ENCODE data around the gene CFAP100. TPM values are rescaled to one million over a fixed set of nuclear protein-coding genes. Genes with fewer than 3 reads are reported as not detected.

CFAP100 gene
- total RNA-seq, 4 donors from 2014 or later = not detected

DNA sequence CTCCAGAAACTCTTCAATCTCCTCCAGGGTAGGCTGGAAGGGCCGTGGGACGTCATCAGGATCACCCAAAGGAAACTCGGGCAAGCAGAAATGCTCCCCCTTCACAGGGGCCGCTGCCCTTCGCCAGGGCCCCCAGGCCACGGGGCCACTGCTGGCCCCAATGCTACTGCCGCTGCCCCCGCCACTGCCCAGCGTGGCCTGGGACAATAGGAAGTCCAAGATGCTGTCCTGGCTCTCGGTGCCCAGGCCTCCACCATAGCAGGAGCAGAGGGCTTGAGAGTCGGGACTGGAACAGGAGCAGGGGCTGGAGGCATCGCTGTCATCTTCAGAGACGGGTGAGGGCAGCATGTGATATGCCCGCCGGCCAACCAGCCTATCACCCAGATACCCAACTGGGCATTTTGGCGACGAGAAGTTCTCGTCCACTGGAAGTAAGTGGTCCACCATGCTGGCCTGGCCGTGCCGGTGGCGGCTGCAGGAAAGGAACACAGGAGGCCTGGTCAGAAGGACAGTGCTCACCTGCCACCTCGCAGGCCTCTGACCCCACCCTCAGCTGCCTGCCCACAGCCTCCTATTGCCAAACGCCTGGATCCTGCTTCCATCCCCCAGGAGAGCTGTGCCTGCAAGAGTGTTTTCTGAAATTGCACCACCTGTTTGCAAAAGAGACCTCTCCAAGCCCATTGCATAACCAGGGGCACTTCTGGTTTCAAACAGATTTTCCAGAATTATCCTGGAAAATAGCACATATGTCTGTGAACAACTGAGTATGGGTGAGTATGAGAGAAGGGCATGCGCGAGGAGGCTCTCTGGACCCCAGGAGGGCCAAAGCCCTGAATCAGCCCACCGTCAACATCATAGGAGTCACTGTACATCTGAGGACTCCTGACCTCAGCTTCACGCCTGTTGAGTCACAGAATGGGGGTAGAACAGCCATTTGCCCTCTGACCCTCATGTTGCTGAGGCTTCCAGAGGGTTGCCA lies 41.9 kb upstream of the CFAP100 start:
- no peak for TF ChIP-seq CTCF (IDR thresholded peaks at IDR 0.05)
- TF ChIP-seq EP300 (IDR thresholded peaks at IDR 0.05; ENCODE audit: low read depth) = no peak
- no peak for TF ChIP-seq POLR2AphosphoS5 (IDR thresholded peaks at IDR 0.05)
- no peak for TF ChIP-seq POLR2A (IDR thresholded peaks at IDR 0.05)
- Histone ChIP-seq H3K9me3 (no peaks in the 10 kb centered on the region), H3K4me1 (peaks cover 0 to 24% (median 13%) of the 10 kb centered on the region in 4 donors), H3K27me3 (peaks cover 22% of the 10 kb centered on the region), H3K4me3 (no peak overlapping the region), H3K27ac (peak overlapping the region in 1 of 4 donors; percentile 11), H3K36me3 (no peaks in the 10 kb centered on the region)
- intact Hi-C loops (cut with DNase I; ENCODE audit: low total_unique reads) = loop anchor here (10.0 kb wide), 1 partner anchor 88 kb away; no protein-coding TSS in a partner anchor
- DNase-seq = peak; percentile 5
- in situ Hi-C loops (cut with MboI; ENCODE audit: low pct_ligation_motif_present in 1 of 4, low pct_unique_long_range_greater_than_20kb in 1 of 4, low sequenced_read_pairs in 3 of 4) = no loop called here
- WGBS, 2 donors (ENCODE audit: low coverage in 1 of 2) = 79 to 82% methylated on average over 2 to 27 of the region's 27 CpGs

DNA sequence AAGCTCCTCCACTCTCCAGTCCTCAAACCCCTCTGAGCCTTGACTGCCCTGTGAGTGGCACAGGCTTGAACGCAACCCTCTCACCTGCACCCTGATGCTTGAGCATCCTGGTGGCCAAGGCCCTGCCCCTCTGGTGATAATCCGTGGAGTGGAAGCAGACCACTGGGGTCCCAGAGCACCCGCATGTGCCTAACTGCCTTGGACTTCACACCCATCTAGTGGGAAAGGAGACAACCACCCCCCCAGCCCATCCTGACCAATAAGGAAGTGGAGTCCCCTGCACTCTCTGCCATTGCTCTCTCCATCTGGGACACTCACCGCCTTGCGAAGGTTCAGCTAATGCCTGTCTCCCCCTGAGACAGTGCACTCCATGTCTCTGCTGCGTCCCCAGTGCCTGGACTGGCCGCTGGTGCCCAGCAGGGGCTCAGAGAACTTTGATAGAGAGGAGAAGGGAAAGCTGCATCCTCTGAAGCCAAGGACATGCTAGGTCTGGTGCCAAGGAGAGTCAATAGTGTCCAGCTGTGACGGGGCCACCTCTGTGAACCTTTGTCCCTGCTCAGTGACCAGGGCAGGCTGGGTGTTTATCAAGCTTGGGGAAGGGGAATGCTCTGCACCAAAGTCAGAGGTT lies 40.9 kb upstream of the CFAP100 start:
- peak overlapping the region in 2 of 4 donors; percentile 87 to 88 for H3K27ac ChIP-seq
- no peak for TF ChIP-seq POLR2A (IDR thresholded peaks at IDR 0.05)
- TF ChIP-seq CTCF (IDR thresholded peaks at IDR 0.05) = no peak
- no peak for TF ChIP-seq POLR2AphosphoS5 (IDR thresholded peaks at IDR 0.05)
- TF ChIP-seq EP300 (IDR thresholded peaks at IDR 0.05; ENCODE audit: low read depth) = no peak
- no peak for DNase-seq
- intact Hi-C loops (cut with DNase I; ENCODE audit: low total_unique reads) (loop anchor here (2.0 to 10.0 kb wide), 2 partner anchors 35 to 89 kb away; no protein-coding TSS in a partner anchor), in situ Hi-C loops (cut with MboI; ENCODE audit: low pct_ligation_motif_present in 1 of 4, low pct_unique_long_range_greater_than_20kb in 1 of 4, low sequenced_read_pairs in 3 of 4) (no loop called here)
- no peaks in the 10 kb centered on the region for H3K36me3 ChIP-seq
- H3K4me1 ChIP-seq = peaks cover 0 to 30% (median 18%) of the 10 kb centered on the region in 4 donors
- WGBS, 2 donors (ENCODE audit: low coverage in 1 of 2) = 84 to 89% methylated on average over 5 to 8 of the region's 8 CpGs
- no peak overlapping the region for H3K4me3 ChIP-seq
- no peaks in the 10 kb centered on the region for H3K9me3 ChIP-seq
- peaks cover 32% of the 10 kb centered on the region for H3K27me3 ChIP-seq

DNA sequence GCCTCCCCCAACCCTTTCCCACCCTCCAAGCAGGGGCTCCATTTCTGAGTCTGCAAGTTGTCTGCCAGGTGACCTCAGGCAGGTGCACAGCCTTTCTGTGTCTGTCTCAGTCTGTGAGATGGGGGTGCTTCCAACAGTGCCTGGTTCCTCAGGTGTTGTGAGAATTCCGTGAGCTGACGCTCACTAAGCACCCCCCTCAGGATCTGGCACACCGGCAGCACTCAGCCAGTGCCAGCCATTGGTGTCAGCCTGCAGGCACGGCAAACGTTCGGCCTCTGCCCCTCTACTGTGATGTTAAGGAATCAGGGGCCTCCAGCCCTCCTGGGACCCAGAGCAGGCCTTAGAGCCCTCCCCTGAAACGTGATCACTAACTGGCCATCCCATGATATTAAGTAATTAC lies 39.9 kb upstream of the CFAP100 start:
- in situ Hi-C loops (cut with MboI; ENCODE audit: low pct_ligation_motif_present in 1 of 4, low pct_unique_long_range_greater_than_20kb in 1 of 4, low sequenced_read_pairs in 3 of 4) (no loop called here), intact Hi-C loops (cut with DNase I; ENCODE audit: low total_unique reads) (loop anchor here (2.0 to 10.0 kb wide), 2 partner anchors 34 to 90 kb away; no protein-coding TSS in a partner anchor)
- Histone ChIP-seq H3K36me3 (no peaks in the 10 kb centered on the region), H3K9me3 (no peaks in the 10 kb centered on the region), H3K4me3 (no peak overlapping the region), H3K27ac (peak overlapping the region in 3 of 4 donors; percentile 67 to 88 (median 87)), H3K27me3 (peaks cover 42% of the 10 kb centered on the region), H3K4me1 (peaks cover 0 to 30% (median 18%) of the 10 kb centered on the region in 4 donors)
- DNase-seq = no peak
- 92% methylated on average over 3 of the region's 7 CpGs; no CpG with 5 or more reads in 1 of the 2 donors for WGBS, 2 donors (ENCODE audit: low coverage in 1 of 2)
- no peak for TF ChIP-seq POLR2AphosphoS5 (IDR thresholded peaks at IDR 0.05)

GRCh38 chr3:126355251-126355650 lies 39.5 kb upstream of the CFAP100 start:
- in situ Hi-C loops (cut with MboI; ENCODE audit: low pct_ligation_motif_present in 1 of 4, low pct_unique_long_range_greater_than_20kb in 1 of 4, low sequenced_read_pairs in 3 of 4) = no loop called here
- peak overlapping the region; percentile 67 to 88 (median 82) for H3K27ac ChIP-seq
- H3K9me3 ChIP-seq = no peaks in the 10 kb centered on the region
- peak overlapping the region in 3 of 4 donors; percentile 2 to 64 (median 61) for H3K4me3 ChIP-seq
- no peak for TF ChIP-seq EP300 (IDR thresholded peaks at IDR 0.05; ENCODE audit: low read depth)
- TF ChIP-seq POLR2A (IDR thresholded peaks at IDR 0.05) = no peak
- no peak for TF ChIP-seq CTCF (IDR thresholded peaks at IDR 0.05)
- no peak for TF ChIP-seq POLR2AphosphoS5 (IDR thresholded peaks at IDR 0.05)
- H3K27me3 ChIP-seq = peaks cover 47% of the 10 kb centered on the region
- WGBS, 2 donors (ENCODE audit: low coverage in 1 of 2) = 65% methylated on average over 3 of the region's 3 CpGs; no CpG with 5 or more reads in 1 of the 2 donors
- intact Hi-C loops (cut with DNase I; ENCODE audit: low total_unique reads) = loop anchor here (2.0 to 10.0 kb wide), 2 partner anchors 34 to 90 kb away; no protein-coding TSS in a partner anchor
- DNase-seq = no peak
- no peaks in the 10 kb centered on the region for H3K36me3 ChIP-seq
- H3K4me1 ChIP-seq = peaks cover 0 to 30% (median 18%) of the 10 kb centered on the region in 4 donors

All from transverse colon (tissue), 4 donors.